Measurements from ENCODE around the gene HPCAL1. TPM values are rescaled to one million over a fixed set of nuclear protein-coding genes. Genes with fewer than 3 reads are reported as not detected.

Gene HPCAL1
- total and polyA plus RNA-seq, 2 donors (not counting 3 experiments of a cell fraction or from before 2014, with no cell fraction given), result 56.5 to 77.4 TPM

GRCh38 chr2:10392548-10392947 is 89.8 kb downstream of the HPCAL1 start:
- DNase-seq (ENCODE audit: low read depth, low spot score), result no peak
- H2AFZ ChIP-seq (ENCODE audit: low read depth, low read length), result no peak overlapping the region
- H3K27ac ChIP-seq (ENCODE audit: insufficient read depth, low read depth, low read length), result no peak overlapping the region
- H3K4me2 ChIP-seq (ENCODE audit: insufficient read depth, low read length), result no peak overlapping the region
- TF ChIP-seq POLR2A (IDR thresholded peaks at IDR 0.05; ENCODE audit: low read depth, low read length) (no peak), MYC (IDR thresholded peaks at IDR 0.05; ENCODE audit: low read depth, low read length) (no peak), POLR2AphosphoS5 (IDR thresholded peaks at IDR 0.05; ENCODE audit: insufficient read depth, low read depth, low read length) (no peak), JUN (IDR thresholded peaks at IDR 0.05; ENCODE audit: borderline replicate concordance, insufficient read depth, insufficient read length, low read depth) (no peak), FOS (IDR thresholded peaks at IDR 0.05; ENCODE audit: borderline replicate concordance, insufficient read depth, low read length) (no peak), CTCF (IDR thresholded peaks at IDR 0.05; ENCODE audit: extremely low read depth in 1 of 2, insufficient read depth in 1 of 2, low read depth in 1 of 2, low read length in 2 of 2) (no peak), GATA2 (IDR thresholded peaks at IDR 0.05; ENCODE audit: insufficient read depth, insufficient read length, low read depth, low read length) (no peak), EZH2 (IDR thresholded peaks at IDR 0.05; ENCODE audit: borderline replicate concordance, low read depth, low read length, severe bottlenecking) (no peak)
- TF ChIP-seq, protein P1, sequence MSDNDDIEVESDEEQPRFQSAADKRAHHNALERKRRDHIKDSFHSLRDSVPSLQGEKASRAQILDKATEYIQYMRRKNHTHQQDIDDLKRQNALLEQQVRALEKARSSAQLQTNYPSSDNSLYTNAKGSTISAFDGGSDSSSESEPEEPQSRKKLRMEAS (IDR thresholded peaks at IDR 0.05; ENCODE audit: insufficient read depth, insufficient read length), result no peak
- no peaks in the 10 kb centered on the region for H4K20me1 ChIP-seq (replicated peaks; ENCODE audit: control insufficient read depth, extremely low read depth, insufficient read depth, low read length)
- peaks cover 26% of the 10 kb centered on the region for H3K4me1 ChIP-seq (ENCODE audit: control insufficient read depth, extremely low read depth, insufficient read depth, low read length)
- dilution Hi-C loops (cut with MboI; ENCODE audit: extremely low pct_ligation_motif_present, low sequenced_read_pairs) (no loop called here), intact Hi-C loops (cut with micrococcal nuclease) (no loop called here)
- H3K9me3 ChIP-seq (replicated peaks; ENCODE audit: control insufficient read depth, insufficient read depth, low read length), result no peaks in the 10 kb centered on the region
- peaks cover 33% of the 10 kb centered on the region for H3K79me2 ChIP-seq (ENCODE audit: control insufficient read depth, insufficient read depth, low read length)
- no TSS peak for BruUV-seq (replicated peaks)
- FAIRE-seq, result no peak
- H3K27me3 ChIP-seq (ENCODE audit: control insufficient read depth in 2 of 2, insufficient read depth in 2 of 2, low read length in 2 of 2), result no peaks in the 10 kb centered on the region
- H3K9ac ChIP-seq (replicated peaks; ENCODE audit: extremely low read depth, insufficient read depth, low read length), result no peak overlapping the region
- CTCF ChIA-PET, result interaction anchor here (0.8 to 3.2 kb wide), 7 partner anchors 8 to 268 kb away, joined by 3 to 17 read pairs (median 3); no protein-coding TSS in a partner anchor
- H3K4me3 ChIP-seq (replicated peaks in 1 of 3; ENCODE audit: insufficient read depth in 1 of 3, low read depth in 1 of 3, low read length in 3 of 3), result no peak overlapping the region
- no peaks in the 10 kb centered on the region for H3K9me1 ChIP-seq (replicated peaks; ENCODE audit: control insufficient read depth, extremely low read depth, insufficient read depth, low read length)
- POLR2A ChIA-PET, result no interaction called here
- no peaks in the 10 kb centered on the region for H3K36me3 ChIP-seq (ENCODE audit: control insufficient read depth in 2 of 2, extremely low read depth in 1 of 2, insufficient read depth in 2 of 2, low read length in 2 of 2)

Data from endothelial cell of umbilical vein (primary cell).